Hepatocyte (in vitro differentiated cells): Measurements from ENCODE around the gene AARSD1.

Experiments
- CTCF ChIP-seq: fragments of 200-600 bp; sonication (generic); IDR thresholded peaks from 2 replicates; pipeline ENCODE4 v1.5.1; 2016; ENCODE audit warnings: antibody characterized with exemption, mild to moderate bottlenecking; ENCODE audit not compliant: poor library complexity
- EZH2 ChIP-seq: fragments of 200-600 bp; sonication (generic); IDR thresholded peaks from 2 replicates; pipeline ENCODE4 v1.6.1; 2016; ENCODE audit warnings: antibody characterized with exemption, mild to moderate bottlenecking, borderline replicate concordance

DNA sequence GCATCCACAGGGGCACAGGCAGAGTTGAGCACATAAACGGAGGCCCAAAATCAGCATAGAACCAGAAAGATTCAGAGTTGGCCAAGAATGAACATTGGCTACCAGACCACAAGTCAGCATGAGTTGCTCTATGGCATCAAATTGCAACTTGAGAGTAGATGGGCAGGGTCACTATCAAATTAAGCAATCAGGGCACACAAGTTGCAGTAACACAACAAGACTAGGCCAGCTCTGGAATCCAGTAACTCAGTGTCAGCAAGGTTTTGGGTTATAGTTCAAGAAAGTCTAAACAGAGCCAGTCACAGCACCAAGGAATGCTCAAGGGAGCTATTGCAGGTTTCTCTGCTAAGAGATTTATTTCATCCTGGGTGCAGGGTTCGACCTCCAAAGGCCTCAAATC lies 50.7 kb downstream of the AARSD1 start:
- TF ChIP-seq EZH2 (no peak), CTCF (no peak)
